Left renal pelvis (tissue), 4 donors: ENCODE results near the gene SLC8A2. TPM values are rescaled to one million over a fixed set of nuclear protein-coding genes. Genes with fewer than 3 reads are reported as not detected.
"Not testable (repeated sequence)": the region's sequence is repeated elsewhere in the genome, so short reads cannot be mapped to it uniquely, and the experiment has no call there.

Source experiments
- DNase-seq, 4 donors: peaks; one replicate each; pipeline ENCODE4 v3.0.0-alpha.2; 2013; ENCODE audit warnings: low read depth in 4 of 4, low spot score in 3 of 4
- polyA plus RNA-seq, 4 donors: library from polyadenylated mRNA; unstranded; fragments of 120-200 nt; gene quantifications; one replicate each; pipeline ENCODE4 v1.2.1, GENCODE V29; 2013; ENCODE audit not compliant: insufficient read length in 4 of 4

SLC8A2 gene
- polyA plus RNA-seq, 4 donors: 0.17 to 0.44 (median 0.29) TPM

GRCh38 chr19:47389150-47389556, 82.5 kb downstream of the SLC8A2 start:
- DNase-seq: no peak

GRCh38 chr19:47388721-47389120, 83.0 kb downstream of the SLC8A2 start:
- DNase-seq: not testable (repeated sequence)

- not testable (repeated sequence) for DNase-seq
Measured at GRCh38 chr19:47387623-47388022, 84.1 kb downstream of the SLC8A2 start.

GRCh38 chr19:47386582-47386981, 85.1 kb downstream of the SLC8A2 start:
- DNase-seq: not testable (repeated sequence)

- DNase-seq: not testable (repeated sequence)
Measured at GRCh38 chr19:47384533-47384932, 87.2 kb downstream of the SLC8A2 start.

- DNase-seq: not testable (repeated sequence)
Measured at GRCh38 chr19:47383890-47384289, 87.8 kb downstream of the SLC8A2 start.

- DNase-seq: no peak
Measured at GRCh38 chr19:47381653-47382279, 89.9 kb downstream of the SLC8A2 start.

GRCh38 chr19:47381121-47381520, 90.6 kb downstream of the SLC8A2 start:
- DNase-seq: no peak

GRCh38 chr19:47380559-47380958, 91.1 kb downstream of the SLC8A2 start:
- no peak for DNase-seq

- DNase-seq: no peak
Measured at GRCh38 chr19:47379381-47379938, 92.2 kb downstream of the SLC8A2 start.

- no peak for DNase-seq
Measured at GRCh38 chr19:47378246-47378645, 93.4 kb downstream of the SLC8A2 start.

Other genes with a start within 250 kb of the SLC8A2 start
- gene BBC3, start 240.7 kb downstream of the SLC8A2 start, polyA plus RNA-seq: 1 to 10 TPM; 1.7 to 3.7 (median 2.6) TPM
- 10 to 100 TPM; 20.9 to 32.2 (median 23.7) TPM for gene CCDC9, start 215.4 kb downstream of the SLC8A2 start, polyA plus RNA-seq
- gene INAFM1, start 197.0 kb downstream of the SLC8A2 start, polyA plus RNA-seq: 10 to 100 TPM in 2 of 4 donors, 1 to 10 TPM in 2; 5.6 to 11.4 (median 8.9) TPM
- gene C5AR1, start 162.0 kb downstream of the SLC8A2 start, polyA plus RNA-seq: 1 to 10 TPM; 3.8 to 8.1 (median 6.7) TPM
- gene C5AR2, start 139.7 kb downstream of the SLC8A2 start, polyA plus RNA-seq: under 1 TPM; 0.20 to 0.64 (median 0.34) TPM
- gene DHX34, start 122.6 kb downstream of the SLC8A2 start, polyA plus RNA-seq: 10 to 100 TPM in 3 of 4 donors, 1 to 10 TPM in 1; 9.8 to 19.8 (median 11.4) TPM
- gene MEIS3, start 52.4 kb downstream of the SLC8A2 start, polyA plus RNA-seq: 10 to 100 TPM; 19.9 to 43.5 (median 28.2) TPM
- gene KPTN, start 12.3 kb upstream of the SLC8A2 start, polyA plus RNA-seq: 10 to 100 TPM in 2 of 4 donors, 1 to 10 TPM in 2; 8.8 to 18.5 (median 10.4) TPM
- 100 to 1,000 TPM in 3 of 4 donors, 10 to 100 TPM in 1; 91.6 to 163 (median 154) TPM for gene NAPA, start 43.2 kb upstream of the SLC8A2 start, polyA plus RNA-seq
- gene ZNF541, start 101.3 kb upstream of the SLC8A2 start, polyA plus RNA-seq: under 1 TPM; 0.19 to 0.50 (median 0.29) TPM
- gene BICRA, start 137.2 kb upstream of the SLC8A2 start, polyA plus RNA-seq: 10 to 100 TPM; 11.0 to 18.0 (median 13.2) TPM
- gene EHD2, start 241.5 kb upstream of the SLC8A2 start, polyA plus RNA-seq: 100 to 1,000 TPM in 1 of 4 donors, 10 to 100 TPM in 3; 32.1 to 106 (median 35.1) TPM